ENCODE measurements around the gene KCND2.

Gene KCND2

DNA sequence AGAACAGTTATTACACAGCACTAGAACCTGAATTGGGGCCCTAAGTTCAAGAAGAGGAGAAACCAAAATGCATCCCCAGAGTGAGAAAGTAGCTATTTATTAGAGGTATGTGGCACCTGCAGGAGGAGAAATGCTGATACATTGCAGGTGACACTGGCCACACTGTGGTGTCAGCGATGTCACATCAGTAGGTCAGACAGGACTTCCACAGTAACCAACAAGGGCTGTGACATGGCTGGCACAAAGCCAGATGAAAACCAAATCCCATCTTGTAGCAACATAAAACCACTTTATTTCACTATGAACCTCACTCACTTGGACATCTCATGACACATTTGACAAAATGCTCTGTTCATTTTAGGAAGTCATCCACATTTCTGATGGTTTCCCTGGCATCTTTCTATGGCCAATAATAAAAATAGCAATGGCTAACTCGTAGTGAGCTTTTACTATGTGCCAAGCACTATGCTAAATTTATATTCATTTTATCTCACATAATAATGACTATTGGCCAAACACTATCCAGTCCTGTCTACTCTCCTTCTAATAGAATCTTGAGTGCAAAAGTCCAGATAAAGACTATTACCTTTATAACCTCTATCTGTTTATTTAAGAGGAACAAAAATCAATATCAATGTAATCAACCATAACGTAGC is 430.7 kb downstream of the KCND2 start:
- DNase-seq (ENCODE audit: low spot score), result no peak

- no peak for DNase-seq (ENCODE audit: low spot score)
Measured at GRCh38 chr7:120709252-120709971, 436.4 kb downstream of the KCND2 start.

DNA sequence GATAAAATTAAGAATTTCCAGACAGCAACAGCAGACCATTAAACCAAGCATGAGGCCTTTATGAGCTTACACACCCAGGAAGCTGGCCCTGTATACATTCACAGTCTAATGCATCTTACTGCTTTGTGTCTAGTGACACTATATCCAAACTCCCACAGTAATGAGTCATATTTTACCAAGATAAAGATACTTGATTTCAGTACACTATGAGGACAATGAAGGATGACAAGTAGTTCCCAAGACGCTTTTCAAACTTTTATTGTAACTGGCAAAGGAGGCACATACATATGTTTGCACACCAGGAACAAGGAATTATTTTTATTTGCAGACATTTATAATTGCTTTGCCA is 437.0 kb downstream of the KCND2 start:
- DNase-seq (ENCODE audit: low spot score), result no peak

GRCh38 chr7:120714945-120715344 is 442.0 kb downstream of the KCND2 start:
- no peak for DNase-seq (ENCODE audit: low spot score)

DNA sequence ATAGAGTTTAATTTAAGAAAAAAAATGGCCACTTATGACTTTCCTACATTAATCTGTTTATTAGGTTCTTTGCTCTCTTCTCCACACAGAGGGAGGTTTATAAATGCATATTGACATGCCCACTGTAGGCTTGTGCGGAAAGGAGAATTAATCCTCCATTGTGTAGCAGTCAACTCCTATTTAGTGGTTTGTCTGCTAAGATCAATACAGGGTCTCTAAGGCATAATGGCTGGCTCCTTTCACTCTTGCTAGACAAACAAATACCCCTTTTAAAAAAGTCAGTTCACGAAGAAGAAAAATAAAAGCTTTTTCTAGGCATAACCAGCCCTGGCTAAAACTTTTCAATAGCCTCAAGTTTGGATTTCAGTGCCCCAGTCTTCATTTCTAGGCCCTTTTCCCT is 443.3 kb downstream of the KCND2 start:
- DNase-seq (ENCODE audit: low spot score), result no peak

- DNase-seq (ENCODE audit: low spot score), result no peak
Measured at GRCh38 chr7:120717166-120717565, 444.2 kb downstream of the KCND2 start.

DNA sequence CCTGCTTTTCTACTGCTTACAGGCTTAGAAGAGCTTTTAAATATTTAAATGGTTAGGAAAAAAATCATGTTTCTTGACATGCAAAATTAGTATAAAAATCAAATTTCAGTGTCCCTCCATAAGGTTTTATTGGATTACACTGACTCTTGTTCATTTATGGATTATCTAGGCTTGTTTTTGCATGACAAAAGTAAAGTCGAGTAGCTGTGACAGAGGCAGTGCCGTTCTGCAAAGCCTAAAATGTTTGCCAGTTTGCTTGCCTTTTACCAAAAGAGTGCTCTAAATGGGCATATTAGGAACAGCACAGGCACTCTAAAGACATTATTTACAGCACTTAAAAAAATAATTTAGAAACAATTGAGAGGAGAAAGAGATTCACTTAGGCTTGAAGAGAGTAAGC is 445.4 kb downstream of the KCND2 start:
- no peak for DNase-seq (ENCODE audit: low spot score)

- DNase-seq (ENCODE audit: low spot score), result no peak
Measured at GRCh38 chr7:120720317-120720716, 447.3 kb downstream of the KCND2 start.

DNA sequence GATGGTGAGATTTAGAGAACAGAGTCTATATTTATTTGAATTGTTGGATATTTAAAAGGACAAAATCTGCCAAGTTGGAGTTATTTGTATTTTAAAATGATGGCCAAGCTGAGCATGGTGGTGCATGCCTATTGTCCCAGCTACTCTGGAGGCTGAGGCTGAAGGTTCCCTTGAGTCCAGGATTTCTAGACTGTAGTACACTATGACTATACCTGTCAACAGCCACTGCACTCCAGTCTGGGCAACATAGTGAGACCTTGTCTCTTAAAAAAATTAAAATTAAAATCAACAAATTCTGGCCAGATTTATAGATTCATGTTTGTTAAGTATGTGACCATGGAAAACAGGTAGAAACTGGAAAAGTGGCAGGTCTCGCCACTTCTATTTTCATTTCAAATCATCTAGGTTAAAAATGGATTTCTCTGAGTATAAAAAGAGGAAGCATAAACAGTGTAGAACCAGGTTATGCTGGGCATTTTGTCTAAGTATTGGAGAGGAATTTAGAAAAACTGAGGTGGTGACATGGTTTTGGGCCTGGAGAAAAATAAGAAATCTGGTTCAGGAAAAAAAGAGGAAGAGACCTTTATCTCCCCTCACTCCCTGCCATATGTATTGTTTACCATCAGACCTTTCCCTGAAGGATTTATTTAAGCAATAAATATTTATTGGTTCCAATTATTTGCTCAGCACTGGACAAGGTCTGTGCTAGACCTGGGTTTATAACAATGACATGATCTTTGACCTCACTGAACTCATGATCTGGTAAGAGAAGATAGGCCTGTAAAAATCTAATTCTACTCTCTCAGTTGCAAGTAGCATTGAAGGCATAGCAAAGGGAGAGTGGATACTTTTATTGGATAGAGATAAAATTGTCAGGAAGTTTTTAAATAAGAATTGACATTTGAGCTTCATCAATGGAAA is 450.8 kb downstream of the KCND2 start:
- DNase-seq (ENCODE audit: low spot score), result no peak

DNA sequence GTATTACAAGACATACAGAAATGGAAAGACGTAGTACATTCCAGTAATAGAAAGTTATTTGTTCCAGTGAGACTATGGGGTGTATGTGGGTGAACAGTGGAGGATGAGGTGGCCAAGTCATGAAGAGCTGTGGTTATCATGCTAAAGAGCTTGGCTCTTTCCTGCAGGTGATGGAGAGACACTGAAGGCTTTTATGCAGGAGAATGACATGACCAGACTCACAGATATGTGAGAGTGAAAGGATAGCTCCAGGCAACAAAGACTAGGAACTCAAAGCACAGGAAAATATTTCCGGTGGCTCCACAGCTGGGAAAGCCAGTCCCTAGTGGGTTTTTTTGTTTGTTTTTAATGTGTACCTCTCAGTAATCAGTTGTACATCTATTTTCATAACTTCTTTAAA is 451.5 kb downstream of the KCND2 start:
- DNase-seq (ENCODE audit: low spot score), result no peak

DNA sequence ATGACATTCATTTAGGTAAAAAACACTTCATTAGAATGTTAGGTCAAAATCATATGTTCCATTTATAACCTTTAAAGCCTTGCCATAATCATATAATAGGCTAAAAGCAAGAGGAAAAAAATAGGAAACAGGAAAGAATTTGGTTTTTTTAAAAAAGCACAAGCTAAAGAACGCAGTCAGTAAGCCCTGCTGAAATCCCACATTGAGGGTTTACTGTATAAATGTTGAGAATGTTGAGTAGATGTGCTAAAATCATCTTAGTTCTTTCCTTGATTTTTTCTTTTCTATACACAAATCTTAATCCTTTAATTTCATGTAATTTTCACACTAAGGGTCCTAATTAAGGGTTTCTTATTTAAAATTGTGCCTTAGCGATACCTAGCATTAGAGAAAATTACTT is 452.0 kb downstream of the KCND2 start:
- no peak for DNase-seq (ENCODE audit: low spot score)

DNA sequence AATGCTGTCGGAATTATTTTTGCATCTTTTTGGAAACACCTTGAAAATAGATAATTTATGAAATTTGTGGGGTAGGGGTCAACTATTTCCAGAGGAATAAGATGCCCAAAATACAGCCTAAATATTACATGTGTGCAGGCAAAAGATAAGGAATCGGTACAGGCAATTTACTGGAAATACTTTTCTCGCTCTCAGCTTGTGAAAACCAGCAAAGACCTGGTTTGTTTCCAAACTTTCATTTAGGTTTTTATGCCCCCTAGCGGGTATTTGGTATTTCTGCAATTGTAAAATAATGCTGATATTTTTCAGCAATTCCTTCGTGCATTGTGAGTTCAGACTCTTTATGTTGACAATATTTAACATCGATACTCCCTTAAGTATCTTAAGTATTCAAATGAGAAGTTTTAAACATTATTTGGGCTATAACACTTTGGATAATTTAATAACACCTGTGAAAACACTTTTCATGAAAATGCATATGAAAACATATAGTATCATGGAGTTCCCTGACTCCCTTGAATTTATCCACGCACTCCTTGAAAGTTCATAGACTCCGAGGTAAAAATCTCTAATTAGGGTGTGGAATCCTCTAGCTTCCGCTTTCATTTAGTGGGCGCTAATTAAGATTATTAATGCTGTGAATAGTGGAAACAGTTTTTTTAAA is 452.5 kb downstream of the KCND2 start:
- DNase-seq (ENCODE audit: low spot score), result peak; percentile 43

- no peak for DNase-seq (ENCODE audit: low spot score)
Measured at GRCh38 chr7:120729245-120729644, 456.3 kb downstream of the KCND2 start.

DNA sequence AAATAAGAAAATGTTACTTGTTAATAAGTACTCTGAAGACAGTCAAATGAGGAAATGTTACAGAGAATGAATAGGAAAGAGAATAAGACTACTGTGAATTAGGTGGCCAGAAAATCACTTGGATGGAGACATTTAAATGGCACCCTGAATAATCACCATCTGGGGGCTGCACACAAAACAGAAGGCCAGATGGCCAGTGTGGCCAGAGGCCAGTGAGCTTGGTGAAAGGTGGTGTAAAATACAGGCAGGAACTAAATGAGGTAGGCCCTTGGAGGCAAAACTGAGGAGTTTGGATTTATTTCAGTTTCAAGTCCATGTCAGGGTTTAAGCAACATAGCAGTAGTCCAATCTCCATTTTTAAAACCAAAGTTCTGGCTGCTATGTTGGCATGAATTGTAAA is 458.3 kb downstream of the KCND2 start:
- no peak for DNase-seq (ENCODE audit: low spot score)

DNA sequence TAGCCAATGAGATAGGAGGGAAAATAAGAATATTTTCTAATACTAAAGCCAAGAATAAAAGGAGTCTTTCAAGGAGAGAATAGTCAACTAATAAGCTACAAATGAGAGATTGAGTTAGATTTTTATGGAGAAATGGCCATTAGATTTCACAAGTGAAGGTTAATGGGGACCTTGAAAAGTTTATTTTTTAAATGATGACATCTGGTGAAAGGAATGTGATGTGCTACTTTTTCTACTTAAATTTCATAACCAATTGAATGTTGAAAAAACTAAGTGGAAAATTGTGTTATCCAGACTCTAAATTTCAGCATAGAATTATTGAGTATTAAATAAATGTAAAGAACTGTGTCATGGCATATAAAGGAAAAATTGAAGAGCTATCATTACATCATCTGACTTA is 459.3 kb downstream of the KCND2 start:
- no peak for DNase-seq (ENCODE audit: low spot score)

- no peak for DNase-seq (ENCODE audit: low spot score)
Measured at GRCh38 chr7:120733143-120733542, 460.2 kb downstream of the KCND2 start.

GRCh38 chr7:120733835-120734234 is 460.9 kb downstream of the KCND2 start:
- no peak for DNase-seq (ENCODE audit: low spot score)

GRCh38 chr7:120735791-120736190 is 462.8 kb downstream of the KCND2 start:
- no peak for DNase-seq (ENCODE audit: low spot score)

DNA sequence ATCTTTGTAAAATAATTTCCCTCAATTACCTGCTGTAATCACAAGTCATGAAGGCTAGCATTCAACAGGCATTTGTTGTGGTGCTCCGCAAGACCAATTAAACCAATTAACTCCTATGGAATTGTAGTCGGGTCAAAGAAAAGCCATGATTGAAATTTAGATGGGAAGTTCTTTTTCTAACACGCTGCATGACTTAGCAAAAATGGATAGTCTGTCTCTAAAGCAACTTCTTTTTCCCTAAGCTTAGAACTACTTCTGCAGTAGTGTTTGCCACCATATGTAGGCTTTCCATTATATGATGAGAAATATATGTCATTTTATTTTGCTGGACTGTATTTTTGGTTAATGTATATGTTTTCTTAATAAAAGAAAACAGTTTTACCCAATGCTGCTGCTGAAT is 465.8 kb downstream of the KCND2 start:
- no peak for DNase-seq (ENCODE audit: low spot score)

DNA sequence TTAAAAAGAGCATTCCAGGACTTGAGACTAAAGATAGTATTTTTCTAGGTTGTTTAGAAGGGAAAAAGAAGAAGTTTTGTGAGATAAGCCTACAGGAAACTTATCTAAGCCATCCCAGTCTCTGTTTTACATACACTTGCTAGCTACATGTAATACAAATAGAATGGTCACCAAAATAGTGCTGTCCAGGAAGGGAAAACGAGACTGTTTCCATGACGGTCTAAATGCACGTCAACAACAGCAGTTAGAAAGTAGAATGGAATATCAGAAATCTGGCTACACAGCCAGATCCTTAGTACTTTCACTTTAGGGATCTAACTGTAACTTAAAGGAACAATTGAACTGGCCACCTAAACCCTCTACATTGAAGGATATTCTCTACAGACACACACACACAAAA is 467.4 kb downstream of the KCND2 start:
- no peak for DNase-seq (ENCODE audit: low spot score)

GRCh38 chr7:120741371-120742042 is 468.5 kb downstream of the KCND2 start:
- DNase-seq (ENCODE audit: low spot score), result no peak

DNA sequence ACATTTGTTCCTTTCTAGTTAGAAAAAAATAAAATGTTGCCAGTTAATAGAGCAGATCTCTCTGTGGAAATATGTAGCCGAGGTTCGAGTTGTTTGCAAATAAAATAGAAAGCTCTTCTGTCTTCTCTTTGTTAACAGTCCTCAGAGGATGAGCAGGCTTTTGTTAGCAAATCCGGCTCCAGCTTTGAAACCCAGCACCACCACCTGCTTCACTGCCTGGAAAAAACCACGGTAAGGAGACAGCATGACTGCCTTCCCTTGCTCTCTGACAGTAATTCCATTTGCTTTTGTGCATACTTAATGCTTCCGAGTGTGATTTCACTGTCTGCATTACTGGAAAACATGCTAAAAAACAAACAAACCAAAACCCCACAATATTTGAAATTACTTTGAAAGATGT is 469.4 kb downstream of the KCND2 start:
- DNase-seq (ENCODE audit: low spot score), result peak; percentile 43
